Superior temporal gyrus (tissue), 1 donor: ENCODE measurements around the gene COA8.
"Not testable (repeated sequence)": the region's sequence is repeated elsewhere in the genome, so short reads cannot be mapped to it uniquely, and the experiment has no call there.

Source experiments
- DNase-seq: peaks from one replicate; pipeline ENCODE4 v3.0.0-alpha.2; 2016; ENCODE audit errors: extremely low spot score

The COA8 gene

DNA sequence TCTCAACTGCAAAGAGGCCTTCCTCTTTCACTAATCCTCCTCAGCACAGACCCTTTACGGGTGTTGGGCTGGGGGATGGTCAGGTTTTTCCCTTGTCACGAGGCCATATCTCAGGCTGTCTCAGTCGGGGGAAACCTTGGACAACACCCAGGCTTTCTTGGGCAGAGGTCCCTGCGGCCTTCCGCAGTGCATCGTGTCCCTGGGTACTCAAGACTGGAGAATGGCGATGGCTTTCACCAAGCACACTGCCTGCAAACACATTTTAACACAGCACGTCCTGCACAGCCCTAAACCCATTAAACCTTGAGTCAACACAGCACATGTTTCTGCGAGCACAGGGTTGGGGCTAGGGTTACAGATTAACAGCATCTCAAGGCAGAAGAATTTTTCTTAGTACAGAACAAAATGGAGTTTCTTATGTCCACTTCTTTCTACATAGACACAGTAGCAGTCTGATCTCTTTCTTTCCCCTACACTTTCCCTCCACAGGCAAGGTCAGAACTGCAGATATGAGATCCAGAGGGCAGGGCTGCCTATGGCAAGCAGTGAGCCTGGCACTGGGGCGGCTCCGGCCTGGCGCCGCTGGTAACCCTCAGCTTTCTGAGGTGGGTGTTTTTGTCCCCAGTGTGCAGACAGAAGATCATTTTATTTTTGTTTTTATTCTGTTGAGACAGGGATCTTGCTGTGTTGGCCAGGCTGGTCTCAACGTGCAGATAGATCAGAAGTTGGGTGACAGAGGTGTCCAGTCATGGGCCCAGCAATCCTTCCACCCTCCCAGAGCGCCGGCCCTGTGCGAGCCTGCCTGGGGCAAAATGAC lies 37.1 kb upstream of the COA8 start:
- DNase-seq: not testable (repeated sequence)

DNA sequence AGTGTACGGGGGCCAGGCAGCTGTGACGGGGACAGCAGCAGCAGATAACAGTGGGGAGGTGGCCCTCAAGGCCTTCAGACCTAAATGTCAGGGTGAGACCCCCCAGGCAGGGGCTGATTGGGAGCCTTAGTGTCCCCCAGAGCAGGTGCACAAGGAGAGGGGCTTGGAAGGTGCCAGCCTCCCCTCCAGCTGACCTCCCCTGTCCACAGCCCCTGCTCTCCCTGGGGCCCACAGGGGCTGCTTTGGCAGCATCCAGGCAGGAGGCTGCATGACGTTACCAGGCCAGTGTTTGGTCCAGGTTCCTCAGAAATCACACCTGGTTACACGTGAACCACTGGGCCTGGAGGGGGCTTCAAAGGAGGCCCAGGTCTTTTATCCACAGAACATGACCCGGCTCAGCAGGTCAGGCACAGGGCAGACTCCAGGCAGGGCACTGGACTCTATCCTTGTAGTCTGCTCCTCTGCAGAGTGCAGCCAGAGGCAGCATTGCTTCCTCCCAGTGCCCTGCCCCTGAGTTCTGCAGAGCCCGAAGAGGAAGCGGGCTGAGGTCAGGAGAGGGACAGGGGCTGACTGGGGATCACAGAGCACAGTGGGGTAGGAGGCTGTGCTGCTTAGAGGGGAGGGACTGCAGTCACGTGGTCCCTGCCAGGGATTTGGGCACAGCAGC lies 36.4 kb upstream of the COA8 start:
- no peak for DNase-seq

DNA sequence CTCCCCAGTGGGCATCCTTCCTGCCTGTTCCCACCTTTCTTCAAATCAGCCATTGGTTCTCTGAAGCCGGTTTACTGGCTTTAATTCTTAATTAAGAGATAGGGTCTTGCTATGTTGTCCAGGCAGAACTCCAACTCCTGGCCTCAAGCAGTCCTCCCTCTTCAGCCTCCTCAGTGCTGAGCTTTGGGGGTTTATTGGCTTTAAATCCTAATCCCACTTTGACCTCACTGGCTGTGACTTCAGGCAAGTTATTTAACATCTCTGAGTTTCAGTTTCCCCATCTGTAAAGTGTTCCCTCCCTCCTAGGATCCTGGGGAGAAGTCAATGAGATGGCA lies 35.9 kb upstream of the COA8 start:
- DNase-seq: peak; percentile 6

DNA sequence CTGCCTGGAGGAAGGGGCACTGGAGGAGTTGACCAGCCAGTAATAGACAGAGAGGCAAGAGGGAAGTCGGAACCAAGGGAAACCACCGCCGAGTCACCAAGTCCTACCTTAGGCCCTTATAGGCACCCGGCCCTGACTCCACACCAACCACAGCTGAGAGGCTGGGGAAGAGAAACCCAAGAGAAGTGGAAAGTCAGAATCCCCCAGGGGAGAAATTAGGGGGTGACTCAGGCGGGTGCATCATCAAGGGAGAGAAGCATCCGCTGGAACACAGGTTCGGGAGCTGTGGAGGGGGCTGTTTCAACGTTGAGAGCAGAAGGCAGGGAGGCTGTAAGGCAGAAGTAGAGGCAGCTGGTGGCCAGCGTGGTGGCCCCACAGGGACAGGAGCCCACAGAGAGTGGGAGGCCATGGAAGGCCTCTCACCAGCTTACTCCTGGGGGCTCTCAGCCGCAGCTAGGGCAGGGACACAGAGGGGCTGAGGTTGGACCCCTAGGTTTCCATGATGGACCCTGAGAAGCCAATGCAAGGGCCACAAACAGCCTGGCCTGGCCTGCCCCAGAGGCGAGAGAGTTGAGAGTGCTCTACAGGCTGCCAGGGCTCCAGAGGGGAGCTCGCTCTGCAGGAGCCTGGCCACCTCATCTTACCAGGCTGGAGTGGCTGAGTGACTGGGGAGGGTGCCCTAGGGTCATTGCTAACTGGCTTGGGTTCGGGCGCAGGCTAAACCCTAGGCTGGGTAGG lies 35.2 kb upstream of the COA8 start:
- peak; percentile 12 for DNase-seq

DNA sequence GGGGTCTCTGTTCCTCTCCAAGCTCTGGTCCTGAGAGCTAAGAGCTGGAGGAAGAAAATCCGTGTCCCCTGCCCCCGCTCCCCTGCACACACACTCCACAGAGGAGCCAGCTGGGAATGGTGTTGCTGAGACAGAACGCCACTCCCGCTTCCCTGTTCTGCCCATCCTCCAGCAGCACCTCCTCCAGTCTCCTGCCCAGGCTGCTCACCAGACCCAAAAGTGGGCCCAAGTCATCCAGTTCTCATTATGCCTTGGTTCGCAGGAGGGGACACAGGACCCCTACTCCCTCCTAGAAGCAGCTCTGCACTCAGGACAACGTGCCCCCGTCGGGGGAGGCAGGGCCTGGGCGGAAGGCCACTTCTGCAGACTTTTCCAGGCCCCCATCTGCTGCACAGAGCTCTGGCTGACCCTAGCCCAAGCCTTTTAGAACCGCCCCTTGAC lies 34.6 kb upstream of the COA8 start:
- DNase-seq: peak; percentile 52

DNA sequence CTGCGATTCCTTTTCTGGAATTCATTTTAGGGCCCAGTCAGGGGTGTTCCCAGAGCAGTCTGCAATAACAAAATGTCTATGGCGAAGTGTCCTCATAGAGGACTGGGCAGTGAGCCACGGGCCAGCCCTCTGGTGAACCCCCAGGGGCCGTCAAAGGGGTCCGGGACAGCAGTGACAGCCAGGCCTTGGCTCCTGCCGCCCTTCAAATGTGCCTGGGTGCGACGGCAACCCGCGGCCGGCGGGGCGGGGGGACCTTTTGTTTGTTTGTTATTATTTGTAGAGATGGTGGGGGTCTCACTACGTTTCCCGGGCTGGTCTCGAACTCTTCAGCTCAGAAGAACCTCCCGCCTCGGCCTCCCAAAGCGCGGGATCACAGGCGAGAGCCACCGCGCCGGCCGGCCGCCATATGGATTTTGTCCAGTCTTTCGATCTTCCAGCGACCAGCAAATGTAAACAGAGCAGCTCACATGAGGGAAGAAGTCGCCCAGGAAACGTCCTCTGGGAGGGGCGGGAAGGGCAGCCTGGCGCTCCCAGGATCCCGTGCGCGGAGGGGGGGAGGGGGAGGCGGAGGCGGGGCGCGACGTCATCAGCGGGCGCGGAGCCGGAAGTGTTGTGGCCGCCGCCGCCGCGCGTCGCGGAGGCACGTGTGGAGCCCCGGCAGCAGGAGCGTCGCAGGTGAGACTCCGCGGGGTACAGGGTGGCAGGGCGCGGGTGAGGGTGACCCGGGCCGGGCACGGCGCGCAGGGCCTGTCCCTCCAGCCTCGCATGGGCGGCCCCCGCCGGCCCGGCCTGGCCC lies 34.0 kb upstream of the COA8 start, which contains the start of gene TRMT61A:
TRMT61A (plus strand) TSS at position 610 of the 796 bp plus-strand sequence. CDS start 783 bp downstream, outside the sequence.
- DNase-seq: peak; percentile 88

DNA sequence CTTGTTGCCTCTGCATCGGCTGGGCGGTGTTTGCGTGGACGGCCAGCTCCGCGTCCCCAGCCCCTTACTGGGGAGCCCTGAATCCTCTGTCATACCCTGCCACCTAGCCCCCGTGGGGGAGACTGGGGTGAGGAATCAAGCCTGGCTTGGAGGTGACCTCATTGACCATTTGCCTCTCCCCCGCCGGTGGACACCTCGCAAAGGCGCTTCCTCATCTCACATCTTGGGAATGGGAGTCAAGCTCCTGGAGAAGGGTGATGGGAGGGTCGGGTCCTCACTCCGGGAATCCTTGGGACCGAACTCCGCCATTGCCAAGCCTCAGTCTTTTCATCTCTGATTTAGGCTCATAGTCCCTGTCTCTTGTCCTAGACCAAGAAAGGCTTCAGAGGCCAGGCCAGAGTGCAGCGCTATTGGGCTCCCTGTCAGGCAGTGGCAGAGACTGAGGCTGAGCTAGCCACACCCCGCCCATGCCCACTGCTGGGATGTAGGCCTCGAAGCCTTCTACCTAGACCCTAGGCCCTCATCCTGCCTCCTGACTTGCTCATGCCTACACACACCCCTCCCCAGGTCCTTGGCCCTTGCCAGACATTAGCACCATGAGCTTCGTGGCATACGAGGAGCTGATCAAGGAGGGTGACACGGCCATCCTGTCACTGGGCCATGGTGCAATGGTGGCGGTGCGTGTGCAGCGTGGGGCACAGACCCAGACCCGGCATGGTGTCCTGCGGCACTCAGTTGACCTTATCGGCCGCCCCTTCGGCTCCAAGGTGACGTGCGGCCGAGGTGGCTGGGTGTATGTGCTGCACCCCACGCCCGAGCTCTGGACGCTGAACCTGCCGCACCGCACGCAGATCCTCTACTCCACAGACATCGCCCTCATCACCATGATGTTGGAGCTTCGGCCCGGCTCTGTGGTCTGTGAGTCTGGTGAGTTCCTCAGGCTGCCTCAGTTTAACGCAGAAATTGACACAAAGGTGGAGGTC lies 33.1 kb upstream of the COA8 start:
- no peak for DNase-seq

DNA sequence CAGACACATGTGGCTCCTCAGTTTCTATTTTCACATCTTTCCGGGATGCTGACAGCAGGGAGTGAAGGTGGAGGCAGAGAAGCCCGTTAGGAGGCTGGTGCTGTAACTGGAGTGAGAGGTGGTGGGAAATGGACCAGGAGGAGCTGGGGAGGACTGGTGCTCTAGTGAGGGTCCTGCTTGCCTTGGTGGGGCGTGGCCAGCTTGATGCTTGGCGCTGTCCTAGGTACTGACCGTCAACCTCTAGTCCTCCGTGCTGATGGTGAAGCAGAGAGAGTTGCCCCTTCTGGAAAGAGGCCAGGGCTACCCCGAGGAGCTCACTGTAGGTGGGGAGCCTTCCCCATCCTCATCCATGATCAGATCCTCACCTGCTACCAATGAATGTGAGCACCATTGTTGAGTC lies 32.4 kb upstream of the COA8 start:
- no peak for DNase-seq

DNA sequence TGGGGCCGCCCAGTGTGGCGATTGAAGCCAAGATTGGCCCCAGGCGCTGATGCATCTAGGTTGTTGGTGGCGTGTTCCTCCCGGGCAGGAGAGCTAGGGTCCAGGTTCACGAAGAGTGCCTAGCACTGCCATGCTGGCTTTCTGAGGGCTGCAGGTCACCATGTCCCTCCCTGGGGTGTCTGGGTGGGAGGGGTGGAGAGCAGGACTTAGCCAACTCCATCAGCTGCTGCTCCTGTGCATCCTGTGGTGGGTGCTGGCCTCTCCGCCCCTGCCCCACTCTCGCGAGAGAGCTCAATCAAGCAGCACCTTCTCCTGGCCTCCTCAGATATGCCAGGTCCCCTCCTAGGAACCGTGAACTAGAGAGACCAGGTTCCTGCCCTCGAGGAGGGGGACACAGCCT lies 31.9 kb upstream of the COA8 start:
- no peak for DNase-seq

DNA sequence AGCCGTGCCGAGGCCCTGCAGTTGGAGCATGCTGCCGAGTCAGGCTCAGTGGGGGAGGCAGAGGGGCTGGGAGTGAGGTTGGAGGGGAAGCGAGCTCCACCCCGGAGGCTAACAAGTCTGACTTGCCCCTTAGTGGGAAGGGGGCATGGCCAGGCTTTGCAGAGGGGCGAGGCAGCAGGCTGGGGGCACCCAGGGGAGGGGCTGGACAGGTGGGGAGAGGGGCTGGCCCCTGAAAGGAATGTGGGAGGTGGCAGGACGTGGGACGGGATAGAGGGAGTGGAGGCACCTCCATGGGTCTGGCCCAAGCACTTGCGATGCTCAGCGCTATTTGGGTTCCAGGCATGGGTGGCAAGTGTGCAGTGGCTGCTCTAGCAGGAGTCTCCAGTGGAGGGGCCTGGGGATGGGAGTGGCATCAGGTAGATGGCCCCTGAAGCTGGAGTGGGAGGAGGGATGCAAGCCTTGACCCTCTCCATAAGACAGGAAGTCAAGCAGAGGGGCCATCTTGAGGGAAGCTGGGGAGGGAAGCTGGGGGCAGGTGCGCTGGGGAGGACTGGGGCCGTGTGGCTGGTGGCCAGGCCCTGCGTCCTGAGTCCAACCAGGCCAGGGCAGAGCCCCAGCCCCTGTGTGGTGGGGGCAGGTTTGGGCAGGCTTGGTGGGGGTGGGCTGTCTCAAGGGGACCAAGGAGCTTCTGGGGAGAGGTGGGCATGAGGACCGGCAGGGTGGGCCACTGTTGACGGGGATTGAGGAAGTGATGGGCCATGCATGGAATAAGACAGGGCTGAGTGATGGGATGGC lies 31.1 kb upstream of the COA8 start:
- no peak for DNase-seq

DNA sequence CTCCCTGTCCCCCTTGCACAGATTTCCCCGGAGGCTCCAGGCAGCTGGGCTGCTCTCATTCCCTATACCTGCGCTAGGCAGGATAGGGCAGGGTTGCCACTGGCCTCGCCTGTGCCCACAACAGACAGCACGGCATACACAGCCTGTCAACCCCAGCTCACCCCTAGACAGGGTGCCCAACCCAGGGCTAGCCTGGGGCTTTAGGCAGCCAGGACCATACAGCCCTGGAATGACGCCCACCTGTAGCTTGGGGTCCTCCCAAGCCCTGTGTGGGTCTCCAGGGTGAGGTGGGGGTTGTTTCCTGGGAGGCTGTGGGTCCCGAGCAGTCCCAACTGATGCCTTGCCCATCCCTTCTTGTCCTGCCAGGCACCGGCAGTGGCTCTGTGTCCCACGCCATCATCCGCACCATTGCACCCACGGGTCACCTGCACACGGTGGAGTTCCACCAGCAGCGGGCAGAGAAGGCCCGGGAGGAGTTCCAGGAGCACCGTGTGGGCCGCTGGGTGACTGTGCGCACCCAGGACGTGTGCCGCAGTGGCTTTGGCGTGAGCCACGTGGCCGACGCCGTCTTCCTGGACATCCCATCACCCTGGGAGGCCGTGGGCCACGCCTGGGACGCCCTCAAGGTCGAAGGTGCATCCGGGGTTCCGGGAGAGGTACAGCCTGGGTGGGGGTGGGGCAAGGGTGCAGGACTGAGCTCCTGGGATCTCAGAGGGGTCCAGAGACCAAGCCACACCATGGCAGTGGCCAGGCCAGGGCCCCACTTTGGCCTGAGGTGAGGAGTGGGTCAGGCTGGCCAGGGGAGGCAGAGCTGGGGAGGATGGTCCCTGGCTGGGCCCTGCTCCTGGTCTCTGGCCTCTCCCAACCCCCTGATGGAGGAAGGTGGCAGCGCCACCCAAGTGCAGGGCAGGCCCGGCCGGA lies 30.3 kb upstream of the COA8 start:
- no peak for DNase-seq

DNA sequence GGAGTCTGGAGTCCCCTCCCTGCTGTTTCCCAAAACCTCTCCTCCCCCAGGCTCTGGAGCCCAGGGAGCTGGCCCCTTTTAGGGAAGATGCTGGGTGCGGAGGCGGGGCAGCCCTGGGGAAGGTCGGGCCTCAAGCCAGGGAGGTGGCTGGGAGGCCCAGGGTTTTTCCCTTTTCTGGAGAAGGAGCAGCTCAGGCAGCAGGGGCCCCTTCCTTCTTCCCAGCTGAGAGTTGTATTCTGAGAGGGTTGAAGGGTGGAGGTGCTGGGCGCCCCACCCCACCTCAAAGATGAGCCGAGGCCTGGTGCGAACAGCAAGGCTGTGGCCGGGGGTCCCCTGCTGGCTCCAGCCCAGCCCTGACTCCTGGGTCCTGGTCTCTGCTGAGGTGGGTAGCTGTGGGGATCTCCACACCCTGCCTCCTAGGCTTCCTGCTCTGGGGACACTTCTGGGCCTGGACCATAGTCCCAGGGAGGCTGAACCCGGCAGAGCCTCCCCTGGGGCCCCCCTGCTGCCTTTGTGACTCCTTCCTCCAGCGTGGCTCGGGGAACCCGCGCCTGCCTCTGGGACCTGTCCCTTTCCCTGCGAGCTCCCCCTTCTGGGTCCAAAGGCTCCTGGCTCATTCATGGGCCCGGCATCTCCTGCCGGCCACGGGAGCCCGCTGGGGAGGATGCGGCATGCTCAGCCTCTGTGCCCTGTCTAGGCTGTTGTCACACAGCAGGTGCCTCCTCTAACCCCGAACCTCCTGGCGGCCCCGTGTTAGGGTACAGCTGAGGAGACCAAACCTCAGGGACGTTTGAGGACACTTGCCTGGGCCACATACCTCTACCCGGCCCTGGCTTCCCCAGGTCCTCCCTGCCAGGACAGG lies 29.4 kb upstream of the COA8 start:
- no peak for DNase-seq

DNA sequence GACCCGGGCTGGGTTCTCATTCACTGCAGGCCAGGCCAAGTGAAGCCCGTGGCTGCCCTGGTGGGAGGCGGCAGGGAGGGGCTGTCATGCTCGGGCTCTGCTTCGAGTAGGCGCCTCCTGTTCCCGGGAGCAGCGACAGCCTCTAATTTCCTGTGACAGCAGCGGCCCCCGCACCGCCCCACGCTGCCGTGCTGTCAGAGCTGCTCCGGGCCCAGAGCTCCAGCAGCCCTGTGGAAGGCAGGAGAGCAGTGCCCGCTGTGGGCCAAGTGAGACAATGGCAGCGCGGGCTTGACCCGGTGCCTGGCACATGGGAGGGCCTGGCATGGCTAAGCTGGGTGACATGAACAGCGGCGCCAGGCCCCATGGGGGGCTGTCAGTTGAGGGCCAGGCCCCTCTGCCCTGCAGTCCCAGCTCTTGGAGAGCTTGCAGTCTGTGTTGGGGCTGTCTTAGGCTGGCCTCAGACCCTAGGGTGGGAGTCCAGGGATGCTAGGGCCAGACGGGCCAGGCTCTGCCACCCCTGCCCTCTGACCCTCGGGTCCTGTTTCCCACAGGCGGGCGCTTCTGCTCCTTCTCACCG lies 28.7 kb upstream of the COA8 start:
- DNase-seq: peak; percentile 40

DNA sequence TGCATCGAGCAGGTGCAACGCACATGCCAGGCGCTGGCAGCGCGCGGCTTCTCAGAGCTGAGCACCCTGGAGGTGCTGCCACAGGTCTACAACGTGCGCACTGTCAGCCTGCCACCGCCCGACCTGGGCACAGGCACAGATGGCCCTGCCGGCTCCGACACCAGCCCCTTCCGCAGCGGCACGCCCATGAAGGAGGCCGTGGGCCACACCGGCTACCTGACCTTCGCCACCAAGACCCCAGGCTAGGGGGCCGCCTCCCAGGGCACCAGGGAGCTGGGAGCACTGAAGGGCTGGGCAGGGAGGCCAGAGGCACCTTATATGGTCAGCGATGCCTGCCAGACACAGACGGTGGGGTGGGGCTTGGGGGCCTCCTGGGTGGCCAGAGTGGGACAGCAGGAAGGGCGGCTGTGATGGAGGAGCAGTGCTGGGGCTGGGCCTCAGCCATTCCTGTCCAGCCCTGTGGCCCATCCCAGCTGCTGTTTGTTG lies 28.1 kb upstream of the COA8 start:
- DNase-seq: no peak

DNA sequence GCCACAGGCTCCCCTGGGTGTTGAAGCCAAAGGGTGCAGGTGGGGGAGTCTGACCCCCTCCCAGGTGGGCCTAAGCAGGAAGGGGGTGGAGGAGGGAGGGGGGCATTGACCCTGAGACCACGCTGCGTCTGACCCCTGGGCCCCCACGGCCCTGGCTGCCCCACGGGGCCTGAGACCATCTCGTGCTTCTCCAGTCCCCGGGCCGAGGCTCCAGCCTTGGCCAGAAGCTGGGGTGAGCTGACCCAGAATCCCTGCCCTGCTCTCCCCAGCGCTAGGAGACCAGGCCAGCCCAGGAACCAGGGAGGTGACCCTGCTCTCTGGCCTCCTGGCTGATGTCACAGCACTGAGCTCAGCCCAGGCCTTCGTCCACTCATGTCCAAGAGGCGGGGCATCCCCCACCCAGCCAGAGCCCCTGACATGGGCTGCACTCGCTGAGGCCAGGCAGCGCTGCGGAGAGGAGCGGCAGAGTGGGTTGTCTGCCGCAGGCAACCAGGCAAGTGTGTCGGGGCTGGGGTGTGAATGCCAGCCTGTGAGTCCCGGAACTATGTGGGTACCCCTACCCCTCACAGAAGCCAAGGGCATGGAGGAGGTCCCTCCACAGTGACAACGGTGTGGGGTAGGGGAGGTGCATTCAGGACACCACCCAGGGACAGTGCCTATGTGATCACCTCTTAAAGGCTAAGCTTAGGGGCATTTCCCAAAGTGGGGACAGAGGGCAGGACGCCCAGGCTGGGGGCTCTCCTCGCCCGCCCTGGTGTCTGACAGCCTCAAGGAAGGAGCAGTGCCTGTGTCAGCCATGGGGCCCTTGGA lies 27.5 kb upstream of the COA8 start:
- peak; percentile 4 for DNase-seq

DNA sequence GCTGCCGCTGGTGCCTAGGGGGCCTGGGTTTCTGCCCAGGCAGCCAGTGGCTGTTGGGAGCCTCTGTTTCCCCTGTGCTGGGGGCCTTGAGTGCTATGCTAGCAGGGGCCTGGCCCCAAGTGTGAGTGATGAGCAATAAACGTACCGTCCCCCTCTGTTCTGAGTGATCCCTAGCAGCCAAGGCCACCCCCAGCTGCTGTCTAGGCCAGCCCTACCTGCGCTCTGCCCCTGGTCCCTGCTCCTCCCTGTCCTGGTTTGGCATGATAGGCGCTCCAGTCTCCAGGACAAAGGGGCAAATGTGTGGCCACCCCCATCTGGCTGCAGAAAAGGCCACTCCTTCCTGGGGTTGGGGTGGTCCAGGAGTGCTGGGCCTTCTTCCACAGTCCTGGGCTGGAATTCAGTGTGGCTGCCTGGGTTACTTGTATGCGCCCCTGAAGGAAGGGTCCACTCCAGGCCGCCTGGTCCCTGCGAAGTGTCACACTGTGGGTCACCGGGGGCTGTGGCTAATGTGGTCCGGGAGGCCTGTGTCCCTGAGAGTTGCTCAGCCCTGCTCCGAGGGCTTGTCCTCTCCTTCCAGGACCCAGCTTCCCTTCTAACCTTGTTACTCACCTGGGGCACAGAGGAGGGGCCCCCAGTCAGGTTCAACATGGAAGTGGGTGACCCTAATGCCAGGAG lies 26.7 kb upstream of the COA8 start:
- peak; percentile 6 for DNase-seq
